ENCODE data around the gene ME1.

The ME1 gene

GRCh38 chr6:83190626-83191025 lies 240.2 kb downstream of the ME1 start:
- no peak for DNase-seq (ENCODE audit: low read depth)

DNA sequence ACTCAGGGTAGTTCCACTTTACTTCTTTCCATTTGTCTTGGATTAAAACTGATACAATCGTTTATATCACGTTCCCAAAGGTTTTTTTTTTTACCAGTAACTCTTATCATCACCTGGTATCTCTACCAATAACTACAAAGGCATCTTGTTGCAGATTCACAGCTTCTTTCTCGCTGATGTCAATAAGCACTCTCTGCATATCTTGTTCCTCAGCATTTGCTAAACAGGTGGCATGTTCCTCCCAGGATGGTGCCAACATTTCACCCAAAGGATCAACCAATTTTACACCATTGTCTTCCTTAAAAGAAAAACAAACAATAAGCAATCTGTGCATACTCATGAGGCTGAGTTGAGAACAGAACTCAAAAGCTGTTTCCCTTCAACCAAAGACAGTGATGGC lies 242.3 kb downstream of the ME1 start:
- DNase-seq (ENCODE audit: low read depth): no peak

- DNase-seq (ENCODE audit: low read depth): no peak
Observed at GRCh38 chr6:83185096-83185495, 245.8 kb downstream of the ME1 start.

- peak; percentile 71 for DNase-seq (ENCODE audit: low read depth)
Observed at GRCh38 chr6:83183082-83183828, 247.6 kb downstream of the ME1 start.

- no peak for DNase-seq (ENCODE audit: low read depth)
Observed at GRCh38 chr6:83182114-83182513, 248.7 kb downstream of the ME1 start.

GRCh38 chr6:83180426-83180950 lies 250.4 kb downstream of the ME1 start:
- no peak for DNase-seq (ENCODE audit: low read depth)

- DNase-seq (ENCODE audit: low read depth): no peak
Observed at GRCh38 chr6:83176246-83176645, 254.6 kb downstream of the ME1 start.

- no peak for DNase-seq (ENCODE audit: low read depth)
Observed at GRCh38 chr6:83169511-83169910, 261.3 kb downstream of the ME1 start.

DNA sequence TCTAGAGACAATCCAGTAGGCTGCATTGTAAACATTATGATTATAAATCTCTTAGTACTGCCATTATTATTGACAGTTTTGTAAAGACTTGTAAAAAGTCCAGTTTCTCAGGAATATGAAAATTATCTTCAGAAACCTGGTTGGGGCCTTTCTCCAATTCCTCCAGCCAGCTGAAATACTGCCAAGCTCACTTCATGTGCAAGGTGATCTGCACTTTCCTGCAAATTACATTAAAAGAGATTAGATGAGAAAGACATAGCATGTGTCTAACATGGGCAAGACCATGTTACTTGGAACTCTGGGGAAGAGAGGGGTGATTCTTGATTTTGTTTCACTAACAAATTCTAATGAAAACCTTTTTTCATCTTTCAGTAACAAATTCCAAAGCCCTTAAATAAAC lies 261.7 kb downstream of the ME1 start:
- DNase-seq (ENCODE audit: low read depth): no peak

GRCh38 chr6:83168556-83168955 lies 262.3 kb downstream of the ME1 start:
- no peak for DNase-seq (ENCODE audit: low read depth)

DNA sequence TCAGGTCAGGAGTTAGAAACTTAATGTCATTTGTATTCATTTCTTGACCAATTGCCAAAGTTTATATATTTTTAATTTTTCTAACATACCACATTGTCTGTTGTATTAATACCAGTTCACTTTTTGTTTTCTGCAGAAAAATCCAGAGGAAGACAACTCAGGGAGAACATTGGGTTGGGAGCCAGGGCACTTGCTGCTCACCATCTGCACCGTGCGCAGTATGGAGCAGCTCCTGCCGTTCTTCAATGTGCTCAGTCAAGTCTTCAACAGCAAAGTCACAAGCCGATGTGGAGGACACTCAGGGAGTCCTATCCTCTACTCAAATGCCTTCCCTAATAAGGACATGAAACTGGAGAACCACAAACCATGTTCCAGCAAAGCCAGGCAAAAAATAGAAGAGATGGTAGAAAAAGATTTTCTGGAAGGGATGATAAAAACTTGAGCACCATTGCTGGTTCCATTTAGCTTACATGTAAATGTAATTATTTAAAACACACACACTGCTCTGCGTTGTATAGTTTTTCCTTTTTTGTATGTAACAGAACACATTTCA lies 263.0 kb downstream of the ME1 start:
- DNase-seq (ENCODE audit: low read depth): no peak
